ENCODE measurements around the gene CUL2.
"Not testable (repeated sequence)": the region's sequence is repeated elsewhere in the genome, so short reads cannot be mapped to it uniquely, and the experiment has no call there.

CUL2 gene

DNA sequence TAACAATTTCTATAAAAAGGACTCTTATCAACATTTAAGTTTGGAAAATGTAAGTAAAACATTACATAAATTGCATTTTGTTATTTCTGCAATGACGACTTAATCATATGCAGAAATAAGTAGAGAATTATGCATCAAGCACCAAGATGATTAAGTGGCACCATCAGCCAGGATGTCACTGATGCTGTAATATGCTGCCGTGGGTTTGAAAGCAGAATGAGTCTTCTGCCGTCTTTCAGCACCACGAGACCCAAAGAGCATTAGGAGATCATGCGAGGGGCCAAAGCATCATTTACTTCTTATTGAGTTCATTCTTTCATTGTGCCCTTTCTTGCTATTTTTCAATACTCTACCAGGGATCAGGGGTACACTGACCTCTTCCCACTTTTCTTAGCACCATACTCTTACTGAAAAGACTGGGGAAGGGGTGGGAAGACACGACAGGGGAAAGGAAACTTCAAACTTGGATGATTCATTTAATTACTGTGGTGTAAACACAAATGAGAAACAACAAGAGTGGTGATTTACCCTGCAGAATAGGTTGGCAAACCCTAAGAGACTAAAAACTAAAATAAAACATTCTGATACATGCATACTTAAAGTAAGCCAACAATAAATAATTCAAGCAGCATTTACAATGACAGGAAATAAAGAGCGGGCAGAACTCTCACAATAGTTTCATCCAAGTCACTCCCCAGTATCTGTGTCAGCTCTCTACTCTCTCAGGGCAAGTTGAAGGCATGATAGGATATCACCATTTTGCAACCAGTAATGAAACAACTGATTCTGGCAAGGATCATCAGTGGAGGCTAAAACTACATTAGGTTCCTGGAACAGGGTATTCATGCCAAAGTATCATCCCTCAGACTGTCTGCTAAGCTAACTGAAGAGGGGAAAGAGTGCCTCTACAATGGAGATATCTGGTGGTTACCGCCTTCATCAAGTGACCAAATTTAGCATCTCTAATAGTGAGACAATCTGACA, 70.8 kb downstream of the CUL2 start:
- DNase-seq (ENCODE audit: low spot score) = no peak

DNA sequence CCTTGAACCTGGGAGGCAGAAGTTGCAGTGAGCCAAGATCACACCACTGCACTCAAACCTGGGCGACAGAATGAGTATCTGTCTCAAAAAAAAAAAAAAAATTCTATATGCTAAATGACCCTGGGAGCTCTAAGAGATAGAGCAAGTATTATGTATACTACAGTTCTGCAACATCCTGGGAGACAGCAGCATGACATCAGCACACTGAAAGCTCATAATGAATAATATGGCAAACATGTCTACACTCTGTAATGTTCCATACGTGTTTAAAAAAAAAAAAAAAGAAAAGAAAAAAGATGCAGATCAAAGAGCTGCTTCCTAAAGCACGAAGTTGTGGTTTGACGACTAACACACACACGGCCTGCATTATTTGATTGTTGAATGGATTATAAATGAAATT, 72.5 kb downstream of the CUL2 start:
- no peak for DNase-seq (ENCODE audit: low spot score)

DNA sequence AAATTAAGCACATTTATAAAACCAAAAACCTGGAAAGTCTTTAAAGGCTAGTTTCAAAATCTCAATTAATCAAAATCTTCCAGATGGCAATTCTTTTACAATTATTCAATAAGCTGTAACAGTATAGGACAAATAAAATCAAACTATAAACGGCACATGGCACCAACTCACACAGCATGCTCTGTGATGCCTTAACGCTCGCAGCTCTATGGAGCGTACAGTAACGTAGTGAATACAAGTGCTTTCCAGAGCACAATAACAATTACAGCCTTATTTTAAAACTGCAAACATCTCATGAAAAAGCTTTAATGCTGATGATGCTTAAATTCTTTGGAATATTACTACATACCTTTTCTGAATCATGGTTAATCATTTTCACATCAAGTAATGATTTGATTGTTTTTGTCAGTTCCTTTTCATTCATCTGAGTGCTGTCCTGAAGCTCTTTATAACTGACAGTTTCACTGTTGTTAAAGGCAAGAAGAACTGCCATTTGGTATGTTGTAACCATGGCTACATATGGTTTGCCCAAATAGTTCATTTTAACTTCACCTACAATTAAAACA, 74.2 kb downstream of the CUL2 start:
- no peak for DNase-seq (ENCODE audit: low spot score)

DNA sequence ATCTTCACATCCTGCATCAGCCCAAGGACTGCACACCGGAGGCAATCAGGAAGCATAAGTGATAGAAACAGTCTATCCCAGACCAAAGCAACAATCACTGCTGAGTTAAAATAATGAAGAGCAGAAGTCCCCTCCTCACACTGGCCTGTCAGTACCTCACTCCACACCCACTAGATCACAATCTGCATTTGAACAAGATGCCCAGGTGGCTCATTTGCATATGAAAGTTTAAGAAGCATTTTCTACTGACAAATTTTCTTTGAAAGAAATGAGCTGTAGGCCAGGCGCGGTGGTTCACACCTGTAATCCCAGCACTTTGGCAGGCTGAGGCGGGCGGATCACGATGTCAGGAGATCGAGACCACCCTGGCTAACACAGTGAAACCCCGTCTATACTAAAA, 77.4 kb downstream of the CUL2 start:
- DNase-seq (ENCODE audit: low spot score) = no peak

DNA sequence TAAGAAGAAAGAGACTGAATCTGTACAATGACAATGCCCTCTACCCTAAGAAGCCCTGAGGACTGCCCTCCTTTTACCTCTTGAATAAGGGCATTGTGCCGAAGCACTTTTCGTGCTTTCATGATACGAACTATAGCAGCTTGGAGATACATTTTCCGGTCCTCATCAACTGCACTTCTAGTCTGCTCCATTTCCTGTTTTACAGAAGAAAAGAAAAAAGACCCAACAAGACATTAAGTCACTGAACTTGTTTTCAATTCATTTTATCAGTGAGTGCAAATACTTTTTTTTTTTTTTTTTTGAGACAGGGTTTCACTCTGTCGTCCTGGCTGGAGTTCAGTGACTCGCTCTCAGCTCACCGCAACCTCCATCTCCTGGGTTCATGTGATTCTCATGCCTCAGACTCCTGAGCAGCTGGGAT, 78.4 kb downstream of the CUL2 start:
- no peak for DNase-seq (ENCODE audit: low spot score)

DNA sequence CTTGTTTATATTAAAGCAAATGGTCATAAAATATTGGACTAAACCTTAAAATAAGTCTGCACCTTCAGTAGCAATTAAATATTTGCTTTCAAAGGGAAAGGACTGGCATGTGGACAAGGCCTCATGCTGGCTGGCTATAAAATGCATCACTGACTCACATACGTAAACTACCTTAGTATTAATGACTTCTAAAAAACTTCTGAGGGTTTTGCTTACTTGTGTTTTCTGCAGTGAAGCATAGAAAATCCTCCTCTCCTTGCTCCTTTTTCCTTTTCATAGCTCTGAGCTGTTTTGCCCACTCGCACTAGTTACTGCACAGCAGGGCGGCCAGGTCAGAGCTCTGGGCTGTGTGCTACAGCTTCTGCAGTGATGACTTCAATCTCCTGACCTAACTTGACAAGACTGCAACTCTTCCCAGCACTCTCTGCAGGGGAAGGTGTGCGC, 82.3 kb downstream of the CUL2 start:
- DNase-seq (ENCODE audit: low spot score) = no peak

DNA sequence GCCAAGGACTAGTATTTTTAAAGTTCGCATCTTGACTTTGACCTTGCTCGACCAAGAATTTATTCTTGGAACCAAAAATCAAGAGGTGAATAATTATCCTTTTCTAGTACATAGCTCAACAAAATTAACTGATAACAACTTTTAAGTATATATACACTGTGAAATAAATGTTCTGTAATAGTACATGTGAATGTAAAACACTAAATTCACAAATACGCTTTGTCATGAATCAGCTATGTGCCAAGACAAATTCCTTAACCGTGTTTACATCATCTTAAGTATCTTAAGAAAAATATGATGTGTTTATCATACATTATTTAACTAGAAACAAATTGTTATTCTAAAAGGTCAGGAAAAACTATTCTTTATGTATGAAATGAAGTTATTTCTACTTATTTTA, 83.3 kb downstream of the CUL2 start:
- DNase-seq (ENCODE audit: low spot score) = no peak

DNA sequence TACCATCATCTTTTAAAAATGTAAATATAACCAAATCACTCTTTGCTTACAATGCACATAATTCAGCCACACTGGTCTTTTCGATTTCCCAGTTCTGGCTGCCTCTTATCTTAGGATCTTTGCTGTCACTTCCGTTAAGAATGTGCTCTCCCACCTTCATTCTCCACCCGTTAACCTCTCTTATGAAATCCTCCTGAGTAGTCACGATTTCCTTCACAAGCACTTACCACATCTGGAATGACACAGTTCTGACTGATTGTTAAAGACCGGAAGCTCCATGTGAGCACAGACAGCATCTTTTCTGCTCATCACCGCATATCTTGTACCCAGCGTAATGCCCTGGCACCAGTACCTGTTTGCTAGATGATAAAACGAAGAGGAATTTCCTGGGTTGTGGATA, 84.3 kb downstream of the CUL2 start:
- no peak for DNase-seq (ENCODE audit: low spot score)

DNA sequence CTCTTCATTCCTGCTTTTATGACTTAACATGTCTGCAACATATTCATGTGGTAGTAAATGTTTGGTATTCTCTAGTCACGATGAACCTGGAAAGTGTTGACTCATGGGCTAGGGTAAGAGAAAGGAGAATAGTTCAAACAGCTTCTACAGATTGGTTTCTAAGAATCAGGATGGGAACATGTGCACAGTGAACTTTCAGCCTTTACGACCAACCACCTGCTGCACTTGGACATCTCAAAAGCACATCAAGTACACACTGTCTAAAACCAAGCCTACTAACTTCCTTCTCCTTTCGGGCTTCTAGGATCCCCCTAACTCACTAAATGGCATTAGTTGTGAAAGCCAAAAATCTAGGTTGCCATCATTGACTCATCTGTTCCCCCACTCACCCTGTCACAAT, 85.5 kb downstream of the CUL2 start:
- DNase-seq (ENCODE audit: low spot score) = no peak

DNA sequence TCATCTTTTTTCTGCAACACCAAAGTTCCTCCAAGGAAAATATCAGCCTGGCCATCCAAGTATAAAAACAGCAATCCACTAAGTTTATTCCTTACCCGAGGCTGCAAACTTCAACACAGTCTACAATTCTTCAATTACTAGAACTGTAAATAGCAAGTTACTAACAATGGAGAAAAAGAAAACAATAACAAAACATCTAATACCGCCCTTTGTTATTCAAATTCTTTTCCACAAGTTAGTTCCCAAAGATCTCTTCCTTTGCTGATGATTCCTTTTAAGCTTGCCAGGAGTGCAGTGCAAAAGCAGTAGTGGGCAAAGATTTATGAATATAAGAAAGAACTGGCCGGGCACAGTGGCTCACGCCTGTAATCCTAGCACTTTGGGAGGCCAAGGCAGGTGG, 86.2 kb downstream of the CUL2 start:
- no peak for DNase-seq (ENCODE audit: low spot score)

DNA sequence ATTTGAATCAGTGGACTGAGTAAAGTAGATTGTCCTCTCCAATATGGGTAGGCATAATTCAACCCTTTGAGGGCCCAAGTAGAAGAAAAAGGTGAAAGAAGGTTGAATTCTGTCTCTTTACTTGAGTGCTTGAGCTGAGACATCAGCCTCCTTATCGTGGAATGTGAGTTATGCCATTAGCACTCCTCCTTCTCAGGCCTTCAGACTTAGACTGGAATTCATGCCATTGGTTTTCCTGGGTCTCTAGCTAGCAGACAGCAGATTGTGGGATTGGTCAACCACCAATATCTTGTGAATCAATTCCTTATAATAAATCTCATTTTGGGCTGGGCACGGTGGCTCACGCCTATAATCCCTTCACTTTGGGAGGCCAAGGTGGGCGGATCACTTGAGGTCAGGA, 89.2 kb downstream of the CUL2 start:
- no peak for DNase-seq (ENCODE audit: low spot score)

DNA sequence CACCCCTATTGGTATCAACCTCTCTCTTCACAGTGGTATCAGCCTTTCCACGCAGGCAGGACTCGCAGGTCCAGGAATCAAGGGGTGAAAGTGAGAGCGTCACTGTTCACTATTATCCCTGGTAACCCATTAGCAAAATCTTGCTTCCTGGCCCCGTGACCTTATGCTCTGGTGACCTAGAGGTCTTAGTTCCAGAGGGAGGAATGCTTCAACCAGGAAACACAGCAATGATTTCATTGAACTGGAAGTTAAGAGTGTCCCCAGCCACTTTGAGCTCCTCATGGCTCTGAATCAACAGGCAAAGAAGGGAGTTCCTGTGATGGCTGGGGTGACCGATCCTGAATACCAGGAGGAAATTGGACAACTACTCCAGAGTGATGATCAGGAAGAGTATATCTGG, 90.6 kb downstream of the CUL2 start:
- no peak for DNase-seq (ENCODE audit: low spot score)

DNA sequence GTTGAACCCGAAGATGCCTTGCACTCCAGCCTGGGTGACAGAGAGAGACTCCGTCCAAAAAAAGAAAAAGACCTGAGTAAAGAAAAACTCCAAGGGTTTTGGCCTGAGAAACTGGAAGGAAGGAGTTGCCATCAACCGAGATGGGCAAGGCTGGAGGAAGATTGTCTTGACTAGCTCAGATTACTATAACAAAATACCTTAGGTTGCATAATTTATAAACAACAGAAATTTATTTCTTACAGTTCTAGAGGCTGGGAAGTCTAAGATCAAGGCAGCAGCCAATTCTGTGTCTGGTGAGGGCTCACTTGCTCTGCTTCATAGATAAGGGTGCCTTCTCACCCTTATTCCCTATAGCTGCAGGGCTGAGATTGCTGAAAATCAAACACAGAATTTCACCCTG, 91.2 kb downstream of the CUL2 start:
- no peak for DNase-seq (ENCODE audit: low spot score)

DNA sequence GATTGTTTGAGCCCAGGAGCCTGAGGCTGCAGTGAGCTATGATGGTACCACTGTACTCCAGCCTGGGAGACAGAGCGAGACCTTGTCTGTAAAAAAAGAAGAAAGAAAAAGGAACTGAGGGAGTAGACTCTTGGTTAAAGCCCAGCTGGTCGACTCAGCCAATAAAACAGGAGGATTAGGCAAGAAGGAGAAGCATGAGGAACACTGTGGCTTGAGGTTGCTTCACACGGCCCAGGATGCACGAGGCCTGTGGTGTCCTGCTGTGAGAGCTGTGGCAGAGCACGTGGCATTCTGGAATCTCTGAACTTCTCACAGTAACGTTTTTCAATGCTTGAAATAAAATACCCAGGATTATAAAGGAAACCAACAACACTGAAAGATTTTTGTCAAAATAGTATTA, 93.3 kb downstream of the CUL2 start:
- DNase-seq (ENCODE audit: low spot score) = no peak

DNA sequence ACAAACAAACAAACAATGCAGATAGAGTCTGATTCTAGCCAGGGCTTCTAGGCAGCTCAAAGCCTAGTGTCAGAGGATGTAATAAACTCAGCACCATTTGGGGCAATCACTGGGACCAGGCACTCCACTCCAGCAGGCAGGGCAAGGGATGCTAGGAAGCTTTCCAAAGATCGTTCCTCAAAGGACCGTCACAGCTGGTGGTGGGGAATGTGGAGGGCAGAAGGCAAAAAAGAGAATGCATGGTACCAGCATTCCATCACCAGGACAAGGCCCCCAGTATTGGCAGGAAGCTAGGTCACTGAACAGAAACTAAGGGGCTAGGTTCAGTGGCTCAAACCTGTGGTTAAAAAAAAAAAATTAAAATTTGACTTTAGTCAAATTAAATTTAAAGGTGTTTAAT, 94.2 kb downstream of the CUL2 start:
- DNase-seq (ENCODE audit: low spot score) = no peak

DNA sequence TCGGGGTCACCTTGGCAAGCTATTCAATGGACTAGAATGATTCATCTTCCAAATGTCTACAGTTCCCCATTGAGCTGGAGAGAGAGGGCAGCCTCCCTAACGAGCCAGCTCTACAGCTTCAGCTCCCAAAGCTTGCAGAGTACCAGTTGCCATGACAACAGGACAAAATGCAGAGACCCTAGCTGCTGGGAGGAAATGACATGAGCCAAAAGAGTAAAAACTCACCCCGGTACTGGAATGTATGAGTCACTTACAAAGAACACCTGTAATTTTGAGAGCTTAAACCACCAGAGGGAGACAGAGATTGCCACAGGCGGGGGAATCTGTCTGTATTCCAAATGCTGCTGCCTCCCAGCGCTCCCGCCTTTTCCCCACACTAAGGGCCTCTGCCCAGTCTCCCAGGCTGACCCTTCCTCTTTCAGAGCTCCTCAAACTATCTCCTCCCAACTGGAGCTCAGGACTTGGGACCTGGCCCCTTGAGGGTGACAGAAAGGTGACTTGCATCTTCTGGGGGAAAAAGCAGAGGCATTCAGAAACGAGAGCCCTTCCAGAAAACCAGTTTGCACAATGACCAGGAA, 95.5 kb downstream of the CUL2 start:
- peak; percentile 76 for DNase-seq (ENCODE audit: low spot score)

DNA sequence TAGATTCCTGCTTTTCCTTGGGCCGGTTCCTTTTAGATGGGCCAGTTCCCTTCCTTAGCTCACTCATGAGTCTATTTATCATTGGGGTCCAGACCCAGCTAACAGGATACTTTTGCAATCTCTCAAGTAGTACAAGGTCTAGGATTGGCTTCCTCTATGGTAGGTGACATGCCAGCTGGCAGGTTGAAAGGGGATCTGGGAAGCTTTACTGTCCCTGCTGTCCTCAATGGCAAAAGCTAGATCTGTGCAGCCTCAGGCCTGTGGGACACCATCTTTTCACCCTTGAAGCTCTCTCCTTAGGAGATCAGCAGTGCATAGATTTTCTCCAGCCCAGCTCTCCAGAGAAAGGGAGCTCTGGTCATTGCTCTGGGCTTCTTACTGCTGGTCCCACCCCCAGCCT, 96.4 kb downstream of the CUL2 start:
- DNase-seq (ENCODE audit: low spot score) = no peak

DNA sequence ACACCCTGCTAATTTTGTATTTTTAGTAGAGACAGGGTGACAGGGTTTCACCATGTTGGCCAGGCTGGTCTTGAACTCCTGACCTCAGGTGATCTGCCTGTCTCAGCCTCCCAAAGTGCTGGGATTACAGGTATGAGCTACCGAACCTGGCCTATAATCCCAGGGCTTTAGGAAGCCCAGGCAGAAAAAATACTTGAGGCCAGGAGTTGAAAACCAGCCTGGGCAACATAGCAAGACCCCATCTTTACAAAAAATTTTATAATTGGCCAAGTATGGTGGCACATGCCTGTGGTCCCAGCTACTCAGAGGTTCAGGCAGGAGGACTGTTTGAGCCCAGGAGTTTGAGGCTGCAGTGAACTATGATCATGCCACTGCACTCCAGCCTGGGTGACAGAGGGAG, 99.0 kb downstream of the CUL2 start:
- not testable (repeated sequence) for DNase-seq (ENCODE audit: low spot score)

DNA sequence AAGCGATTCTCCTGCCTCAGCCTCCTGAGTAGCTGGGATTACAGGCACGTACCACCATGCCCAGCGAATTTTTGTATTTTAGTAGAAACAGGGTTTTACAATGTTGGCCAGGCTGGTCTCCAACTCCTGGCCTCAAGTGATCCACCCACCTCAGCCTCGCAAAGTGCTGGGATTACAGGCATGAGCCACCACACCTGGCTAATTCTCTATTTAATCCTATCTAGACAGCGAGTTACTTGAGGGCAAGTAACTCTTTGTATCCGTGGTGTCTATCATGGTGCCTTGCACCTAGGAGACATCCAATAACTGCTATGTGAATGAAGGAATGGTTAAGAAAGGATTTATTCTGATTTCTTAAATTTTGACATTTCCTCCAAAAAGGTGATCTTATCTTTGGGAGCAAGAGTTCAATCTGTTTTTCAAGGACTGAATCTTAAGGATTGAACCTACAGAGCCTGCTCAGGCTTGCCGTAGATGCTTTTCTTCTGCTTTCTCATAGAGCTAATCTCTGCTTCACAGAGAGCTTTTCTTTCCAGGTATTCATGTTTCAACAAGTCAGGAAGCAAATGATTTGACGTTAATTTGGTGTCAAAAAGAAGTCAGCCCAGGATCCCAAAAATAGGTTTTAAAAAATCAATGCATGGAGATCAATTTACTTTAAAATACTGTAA, 101.6 kb downstream of the CUL2 start:
- no peak for DNase-seq (ENCODE audit: low spot score)

DNA sequence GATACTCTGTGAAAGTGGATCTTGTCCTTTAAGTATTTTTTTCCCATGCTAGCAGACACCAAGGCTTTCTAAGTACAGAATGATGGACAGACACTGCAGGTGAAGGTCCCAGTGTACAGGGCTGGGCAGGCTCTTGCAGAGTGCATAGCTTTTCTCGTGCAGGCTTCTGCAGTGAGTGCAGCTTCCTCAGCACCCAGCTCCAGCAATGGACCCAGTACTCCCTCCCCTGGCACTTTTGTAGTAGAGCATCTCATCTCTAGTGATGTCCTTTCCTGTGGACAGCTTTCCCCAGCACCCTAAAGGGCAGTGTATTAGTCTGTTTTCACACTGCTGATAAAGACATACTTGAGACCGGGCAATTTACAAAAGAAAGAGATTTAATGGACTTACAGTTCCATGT, 104.3 kb downstream of the CUL2 start:
- DNase-seq (ENCODE audit: low spot score) = peak; percentile 52

DNA sequence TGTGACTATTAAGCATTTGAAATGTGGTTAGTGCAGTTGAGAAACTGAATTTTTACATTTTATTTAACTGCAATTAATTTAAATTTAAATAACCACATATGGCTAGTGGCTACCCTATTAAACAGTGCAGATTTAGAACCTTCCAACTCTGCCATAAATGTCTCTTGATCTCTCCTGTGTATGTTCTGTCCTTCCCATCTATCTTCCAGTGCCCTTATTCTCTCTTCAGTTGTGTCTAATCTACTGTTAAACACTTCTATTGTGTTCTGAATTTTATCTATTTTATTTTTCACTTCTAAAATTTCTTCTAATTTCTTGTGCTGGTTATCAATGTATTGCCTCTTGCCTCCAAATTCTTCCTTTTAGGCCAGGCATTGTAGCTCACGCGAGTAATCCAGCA, 105.0 kb downstream of the CUL2 start:
- DNase-seq (ENCODE audit: low spot score) = no peak

DNA sequence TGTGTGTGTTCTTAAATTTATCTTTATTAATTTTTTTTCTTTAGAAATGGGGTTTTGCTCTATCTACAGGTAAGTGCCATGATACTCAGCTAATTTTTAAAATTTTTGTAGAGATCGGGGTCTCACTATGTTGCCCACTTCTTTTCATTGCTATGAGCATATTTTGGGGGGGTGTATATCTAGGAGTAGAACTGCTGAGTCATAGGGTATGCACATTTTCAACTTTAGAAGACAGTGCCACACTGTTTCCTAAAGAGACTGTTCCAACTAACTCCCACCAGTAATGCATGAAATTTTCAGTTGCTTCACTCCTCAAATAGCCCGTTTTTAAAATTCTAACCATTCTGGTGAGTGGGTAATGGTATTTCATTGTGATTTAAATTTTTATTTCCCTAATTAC, 108.3 kb downstream of the CUL2 start:
- no peak for DNase-seq (ENCODE audit: low spot score)

DNA sequence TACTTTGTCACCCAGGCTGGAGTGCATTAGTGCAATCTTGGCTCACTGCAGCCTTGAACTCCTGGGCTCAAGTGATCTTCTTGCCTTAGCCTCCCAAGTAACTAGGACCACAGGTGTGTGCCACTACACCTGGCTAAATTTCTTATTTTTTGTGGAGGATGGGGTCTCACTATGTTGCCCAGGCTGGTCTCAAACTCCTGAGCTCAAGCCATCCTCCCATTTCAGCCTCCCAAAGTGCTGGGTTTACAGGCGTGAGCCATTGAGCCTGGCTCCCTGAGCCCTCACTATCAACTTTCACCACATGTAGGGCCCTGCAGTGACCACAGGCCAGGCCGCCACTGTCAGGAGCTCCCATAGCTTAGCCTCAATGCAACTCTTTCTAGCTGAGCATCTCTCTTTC, 110.2 kb downstream of the CUL2 start:
- DNase-seq (ENCODE audit: low spot score) = no peak

All from HuH-7.5 (cell line).